ENCODE results near the gene LINC00237. TPM values are rescaled to one million over a fixed set of nuclear protein-coding genes. Genes with fewer than 3 reads are reported as not detected.
A peak's percentile ranks its signal among the peaks of the same experiment; 100 is the strongest.

Gene LINC00237
- total RNA-seq, 1 donor from 2014 or later, result not detected

DNA sequence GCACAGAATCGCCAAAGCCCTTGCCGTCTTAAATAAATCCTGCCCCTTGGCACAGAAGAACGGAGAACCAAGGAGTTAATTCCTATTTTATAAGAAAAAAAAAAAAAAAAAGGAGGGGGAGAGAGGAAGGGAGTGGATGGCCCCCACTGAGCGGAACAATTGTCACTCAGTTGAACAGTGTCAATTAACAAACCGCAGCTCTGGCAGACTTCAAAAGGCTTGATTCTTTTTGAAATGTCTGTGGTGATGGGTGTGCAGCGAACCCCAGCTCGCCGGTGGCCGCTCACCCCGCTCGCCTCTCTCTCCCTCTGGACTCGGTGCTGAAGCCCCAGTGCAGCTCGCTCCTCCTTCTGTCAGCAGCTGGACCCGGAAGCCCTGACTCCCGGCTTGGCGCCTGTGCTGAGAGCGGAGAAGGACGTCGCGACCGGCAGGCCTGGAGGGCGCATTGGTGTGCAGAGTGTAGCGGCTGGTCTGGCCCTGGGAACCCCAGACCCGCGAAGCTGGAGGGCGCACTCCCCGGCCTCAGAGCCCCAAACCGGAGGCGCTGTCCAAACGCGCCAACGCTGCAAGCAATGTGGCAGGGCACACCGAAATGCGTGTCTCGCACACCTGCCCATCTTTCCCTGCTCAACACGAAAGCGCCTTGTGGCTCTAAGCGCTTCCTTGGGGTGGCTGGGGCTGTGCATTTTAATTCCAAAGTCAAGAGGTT lies 3.4 kb downstream of the LINC00237 start:
- ATAC-seq (peak; percentile 56), DNase-seq (ENCODE audit: missing footprints) (peak; percentile 78)
- intact Hi-C loops (cut with DNase I), result no loop called here

DNA sequence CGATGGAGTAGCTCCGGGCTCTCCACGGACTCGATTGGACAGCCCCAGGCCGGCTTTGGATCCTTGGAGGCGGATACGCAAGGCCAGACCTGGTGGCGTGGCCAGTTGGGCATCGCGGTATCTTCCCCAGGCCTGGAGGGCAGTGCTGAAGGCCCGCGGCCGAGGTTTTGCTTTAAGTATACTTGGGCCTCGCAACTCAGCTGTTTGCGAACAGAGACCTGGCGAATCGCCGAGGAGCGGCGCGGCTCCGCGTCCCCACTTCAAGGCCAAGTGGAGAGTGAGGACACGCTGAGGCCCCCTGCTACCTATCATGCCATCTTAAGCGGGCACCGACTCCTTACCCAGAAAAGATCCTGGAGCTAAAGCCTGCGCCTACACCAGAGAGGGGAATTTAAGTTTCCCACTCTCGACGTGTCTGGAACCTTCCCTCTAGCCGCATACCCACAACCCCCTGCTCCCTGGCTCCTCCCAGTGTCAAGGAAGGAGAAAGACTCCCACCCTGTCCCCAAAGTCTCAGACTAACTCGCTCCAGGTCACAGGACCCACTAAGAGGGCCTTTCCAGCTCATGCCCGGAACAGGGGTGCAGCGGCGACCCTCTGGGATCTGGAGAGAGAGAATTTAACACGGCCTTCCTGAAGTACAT lies 4.1 kb downstream of the LINC00237 start:
- DNase-seq (ENCODE audit: missing footprints) (no peak), ATAC-seq (peak; percentile 43)
- intact Hi-C loops (cut with DNase I), result no loop called here

- DNase-seq (ENCODE audit: missing footprints) (no peak), ATAC-seq (no peak)
- intact Hi-C loops (cut with DNase I), result no loop called here
Observed at GRCh38 chr20:21101453-21101931, 4.7 kb downstream of the LINC00237 start.

GRCh38 chr20:21100578-21101452 lies 5.3 kb downstream of the LINC00237 start:
- ATAC-seq, result no peak
- intact Hi-C loops (cut with DNase I), result no loop called here

DNA sequence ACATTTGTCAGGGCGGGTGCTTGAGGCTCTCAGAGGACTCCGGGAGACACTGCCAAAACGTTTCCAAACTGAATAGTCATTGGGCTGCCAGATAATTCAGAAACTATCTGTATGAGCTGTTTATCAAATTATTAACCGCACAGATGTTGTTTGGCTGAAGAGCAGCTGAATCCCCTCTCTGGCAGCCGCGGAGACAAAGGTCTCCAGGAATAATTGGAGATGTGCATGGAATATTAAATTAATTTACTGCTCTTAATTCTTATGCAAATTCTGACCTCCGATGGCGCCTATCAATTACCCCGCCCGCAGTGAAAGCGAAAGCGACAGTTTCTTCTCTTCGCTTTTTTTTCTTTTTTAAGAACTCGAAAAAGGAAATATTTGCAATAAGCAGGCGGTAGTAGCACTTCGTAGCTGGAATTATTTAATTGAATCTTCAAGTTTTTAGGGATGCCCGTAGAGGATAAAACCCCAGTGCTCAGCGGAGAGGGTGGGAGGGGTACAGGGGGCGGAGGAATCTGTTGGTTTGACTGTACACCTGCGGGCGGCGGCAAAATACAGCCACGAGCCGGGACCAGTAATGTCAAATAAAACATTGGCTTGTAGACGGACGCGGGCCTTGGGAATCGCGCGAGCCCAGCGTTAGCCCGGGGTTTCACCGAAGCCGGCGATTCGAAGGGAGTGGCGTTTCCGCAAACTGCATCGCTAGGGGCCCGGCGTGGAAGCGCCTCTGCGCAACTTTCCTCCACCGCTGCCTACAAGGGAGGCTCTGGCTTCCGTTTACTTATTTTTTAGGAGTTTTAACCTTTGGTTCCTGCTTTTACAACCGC lies 6.2 kb downstream of the LINC00237 start:
- intact Hi-C loops (cut with DNase I), result no loop called here
- ATAC-seq (peak; percentile 40), DNase-seq (ENCODE audit: missing footprints) (peak; percentile 81)

More at GRCh38 chr20:21100578-21101452, 5.3 kb downstream of the LINC00237 start:
- no peak for DNase-seq (ENCODE audit: missing footprints)

- intact Hi-C loops (cut with DNase I), result no loop called here
- no peak for ATAC-seq
Observed at GRCh38 chr20:21096321-21097043, 9.7 kb downstream of the LINC00237 start.

DNA sequence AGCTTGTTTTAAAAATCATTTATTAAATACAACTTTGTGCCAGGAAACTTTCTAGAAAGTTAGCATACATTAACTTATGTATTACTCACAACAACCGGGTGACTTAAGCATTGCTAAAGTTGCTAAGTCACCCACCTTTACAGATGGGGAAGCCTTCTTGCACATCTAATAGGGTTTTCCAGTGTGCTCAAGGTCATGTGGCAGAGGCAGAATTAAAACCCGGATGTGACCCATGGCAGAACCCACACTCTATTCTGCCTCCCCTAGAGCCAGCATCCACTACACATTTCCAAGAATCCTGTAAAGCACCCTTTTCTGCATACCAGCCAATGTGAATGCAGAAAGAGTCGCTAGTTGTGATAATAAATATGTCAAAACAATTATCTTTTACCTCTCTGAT lies 13.4 kb downstream of the LINC00237 start:
- no peak for ATAC-seq
- intact Hi-C loops (cut with DNase I), result no loop called here

More at GRCh38 chr20:21096321-21097043, 9.7 kb downstream of the LINC00237 start:
- DNase-seq (ENCODE audit: missing footprints), result no peak

GRCh38 chr20:21090721-21091120 lies 15.4 kb downstream of the LINC00237 start:
- DNase-seq (ENCODE audit: missing footprints), result no peak
- intact Hi-C loops (cut with DNase I), result no loop called here
- no peak for ATAC-seq

More for the DNA sequence above, 13.4 kb downstream of the LINC00237 start:
- DNase-seq (ENCODE audit: missing footprints), result no peak

- no peak for DNase-seq (ENCODE audit: missing footprints)
- no peak for ATAC-seq
- intact Hi-C loops (cut with DNase I), result no loop called here
Observed at GRCh38 chr20:21090111-21090618, 16.0 kb downstream of the LINC00237 start.

DNA sequence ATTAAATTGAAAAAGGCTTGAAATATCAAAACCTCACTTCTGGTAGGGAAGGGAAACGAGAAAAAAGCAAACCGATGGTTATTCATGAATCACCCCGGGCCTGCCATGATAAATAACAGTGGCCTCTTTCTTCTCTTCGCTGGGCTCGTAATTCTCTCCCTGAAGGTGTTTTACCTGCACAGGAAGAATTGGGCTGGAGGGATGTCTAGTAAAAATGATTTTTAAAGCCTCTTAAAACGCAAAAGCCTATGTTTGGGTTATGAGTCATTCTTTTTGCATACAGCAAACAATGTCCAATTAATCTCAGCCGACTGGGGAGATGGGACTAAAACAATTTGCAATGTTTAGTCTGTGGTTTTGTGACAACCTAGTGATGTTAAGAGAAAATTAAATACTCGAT lies 16.8 kb downstream of the LINC00237 start:
- intact Hi-C loops (cut with DNase I), result no loop called here
- no peak for DNase-seq (ENCODE audit: missing footprints)
- ATAC-seq, result no peak

DNA sequence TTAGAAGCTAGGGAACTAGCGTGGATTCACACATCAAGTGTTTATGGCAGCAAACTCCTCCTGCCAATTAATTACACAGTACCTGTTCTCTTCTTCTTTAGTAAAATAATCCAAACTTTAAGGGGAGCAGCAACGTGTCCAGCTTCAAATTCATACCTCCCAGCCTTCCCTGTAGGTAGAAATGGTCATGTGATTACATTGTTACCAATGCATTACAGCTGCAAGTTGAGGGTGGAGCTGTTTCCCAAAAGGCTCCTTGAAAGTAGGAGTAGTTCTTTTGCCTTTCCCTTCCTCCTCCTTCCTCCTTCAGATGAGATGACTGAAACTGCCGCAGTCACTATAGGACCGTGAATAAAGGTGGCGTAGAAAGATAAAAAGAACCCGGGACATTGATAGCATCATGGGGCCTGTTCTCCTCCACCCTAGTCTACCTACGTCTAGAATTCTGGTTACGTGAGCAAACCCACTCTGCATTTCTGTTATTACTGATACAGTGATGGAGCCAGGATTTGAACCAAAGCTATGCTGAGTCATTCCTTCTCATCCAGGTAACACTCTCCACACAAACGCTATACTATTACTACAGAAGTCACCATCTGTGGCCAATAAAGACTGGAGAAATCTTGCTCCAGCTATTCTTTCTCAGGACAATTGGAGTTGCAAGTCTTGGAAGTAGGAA lies 18.2 kb downstream of the LINC00237 start:
- no peak for ATAC-seq
- intact Hi-C loops (cut with DNase I), result no loop called here
- no peak for DNase-seq (ENCODE audit: missing footprints)

- intact Hi-C loops (cut with DNase I), result no loop called here
- no peak for ATAC-seq
- no peak for DNase-seq (ENCODE audit: missing footprints)
Observed at GRCh38 chr20:21083825-21084325, 22.3 kb downstream of the LINC00237 start.

DNA sequence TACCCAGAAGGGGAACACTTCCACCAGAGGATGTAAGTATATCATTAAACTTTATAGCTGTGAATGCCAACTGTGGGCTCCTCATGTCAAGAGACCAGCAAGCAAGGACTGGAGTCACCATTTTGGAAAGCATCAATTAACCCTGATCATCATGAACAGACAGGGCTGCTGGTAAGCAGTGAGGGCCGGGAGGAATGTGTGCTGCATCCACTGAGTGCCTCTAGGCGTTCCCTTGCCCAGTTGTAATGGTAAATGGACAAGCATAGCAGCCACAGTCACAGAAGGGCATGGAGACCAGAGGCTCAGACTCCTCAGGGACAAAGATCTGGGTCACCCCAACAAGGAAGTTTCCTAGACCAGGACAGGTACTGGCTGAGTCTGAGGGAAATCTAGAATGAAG lies 23.6 kb downstream of the LINC00237 start:
- intact Hi-C loops (cut with DNase I), result no loop called here
- DNase-seq (ENCODE audit: missing footprints) (no peak), ATAC-seq (no peak)

DNA sequence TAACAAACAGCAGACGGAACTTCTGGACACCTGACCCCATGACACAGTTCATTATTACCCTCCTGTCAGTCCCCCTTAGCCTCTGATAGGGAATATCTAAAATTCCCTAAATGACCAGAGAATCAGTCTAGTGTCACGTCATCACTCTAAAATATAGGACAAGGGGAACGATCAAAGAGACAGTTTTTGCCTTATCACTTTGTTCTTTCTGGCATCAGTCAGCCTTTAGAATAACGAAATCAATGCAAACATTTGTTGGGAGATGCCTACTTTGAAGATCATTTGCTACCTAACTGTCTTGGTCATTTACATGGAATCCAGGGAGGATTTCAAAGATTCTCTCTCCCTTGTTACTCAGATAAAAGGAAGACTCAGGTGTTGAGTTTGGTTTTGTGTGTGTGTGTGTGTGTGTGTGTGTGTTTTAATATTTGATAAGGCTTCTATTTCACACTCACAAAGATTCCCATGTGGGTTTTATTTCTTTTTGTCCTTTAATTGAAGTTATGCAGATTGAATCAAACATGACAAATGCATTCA lies 28.3 kb downstream of the LINC00237 start:
- DNase-seq (ENCODE audit: missing footprints), result no peak
- ATAC-seq, result no peak
- intact Hi-C loops (cut with DNase I), result no loop called here

DNA sequence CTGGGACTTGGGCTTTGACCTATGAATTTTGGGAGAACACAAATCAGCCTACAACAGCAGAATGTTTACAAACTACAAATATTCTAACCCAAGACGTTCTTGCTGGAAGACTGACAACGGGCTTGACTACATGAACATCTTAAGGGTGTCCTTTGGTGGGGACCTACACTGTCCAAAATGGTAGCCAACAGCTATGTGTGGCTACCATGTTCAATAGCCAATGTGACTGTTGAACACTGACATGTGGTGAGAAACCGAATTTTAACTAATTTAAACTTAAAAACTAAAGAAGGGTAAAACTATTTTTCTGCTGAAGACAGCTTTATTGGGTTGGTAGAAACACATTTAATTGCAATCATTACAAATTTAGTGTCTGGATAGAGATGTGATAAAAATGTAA lies 30.1 kb downstream of the LINC00237 start:
- intact Hi-C loops (cut with DNase I), result no loop called here
- ATAC-seq (no peak), DNase-seq (ENCODE audit: missing footprints) (no peak)

GRCh38 chr20:21075471-21075870 lies 30.7 kb downstream of the LINC00237 start:
- no peak for ATAC-seq
- DNase-seq (ENCODE audit: missing footprints), result no peak
- intact Hi-C loops (cut with DNase I), result no loop called here

Data from Right ventricle myocardium inferior (tissue), 1 donor.